Stimulated activated CD4-positive, alpha-beta T cell treated with anti-CD3 and anti-CD28 coated beads, Interleukin-1b, Interleukin-23, amount 100 ng/mL, for 48 hours (primary cell): Measurements from ENCODE around the gene LTF.
"Not testable (repeated sequence)": the region's sequence is repeated elsewhere in the genome, so short reads cannot be mapped to it uniquely, and the experiment has no call there.

Source experiments
- DNase-seq: peaks from one replicate; pipeline ENCODE4 v3.0.0-alpha.2; 2020

The LTF gene

DNA sequence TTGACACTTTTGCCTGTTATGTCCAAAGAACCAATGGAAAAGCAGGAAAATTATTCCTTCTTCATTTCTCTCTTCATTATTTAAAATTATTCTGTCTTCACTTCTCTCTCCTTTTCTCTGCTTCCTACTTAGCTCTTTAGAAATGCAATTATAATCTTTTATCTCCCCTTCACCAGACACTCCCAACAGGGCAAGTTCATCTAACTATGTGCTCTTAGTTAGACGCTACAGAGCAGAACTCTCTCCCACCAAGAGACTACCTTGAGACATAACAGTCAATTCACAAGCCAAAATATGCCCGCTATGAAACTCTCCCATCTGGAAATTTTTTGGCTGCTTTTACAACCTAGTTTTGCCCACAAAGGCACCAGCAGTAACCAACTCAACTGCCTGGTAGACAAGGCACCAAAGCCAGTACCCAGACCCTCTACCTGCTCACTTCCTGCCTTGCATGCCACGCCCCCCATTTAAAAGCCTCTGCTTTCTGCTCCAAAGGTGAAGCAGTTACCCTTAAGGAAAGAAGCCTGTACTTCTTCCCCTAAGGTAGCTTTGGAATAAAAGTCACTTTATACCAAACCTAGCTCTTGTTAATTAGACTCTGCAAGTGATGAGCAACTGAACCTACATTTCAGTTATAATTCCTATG, 29.5 kb downstream of the LTF start:
- no peak for DNase-seq

DNA sequence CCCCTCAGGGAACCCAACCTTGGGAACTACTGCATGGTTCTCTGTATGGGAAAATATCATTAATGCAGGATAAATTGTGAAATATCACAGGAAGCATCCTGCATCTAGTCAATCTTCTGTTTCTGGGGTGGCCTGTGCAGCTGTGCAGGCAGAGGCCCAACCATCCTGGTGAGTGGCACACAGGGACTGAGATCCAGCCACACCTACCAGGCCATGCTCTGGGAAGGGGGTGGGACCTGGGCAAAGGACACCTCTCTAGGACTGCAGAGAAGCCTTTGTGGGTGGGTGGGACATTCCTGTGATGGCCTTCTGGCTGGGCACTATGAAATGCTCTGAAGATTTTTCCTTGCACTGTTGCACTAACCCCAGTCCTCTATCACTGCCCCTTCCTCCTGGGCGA, 30.9 kb downstream of the LTF start:
- DNase-seq = no peak

- not testable (repeated sequence) for DNase-seq
Measured at GRCh38 chr3:46433118-46433517, 31.6 kb downstream of the LTF start.

DNA sequence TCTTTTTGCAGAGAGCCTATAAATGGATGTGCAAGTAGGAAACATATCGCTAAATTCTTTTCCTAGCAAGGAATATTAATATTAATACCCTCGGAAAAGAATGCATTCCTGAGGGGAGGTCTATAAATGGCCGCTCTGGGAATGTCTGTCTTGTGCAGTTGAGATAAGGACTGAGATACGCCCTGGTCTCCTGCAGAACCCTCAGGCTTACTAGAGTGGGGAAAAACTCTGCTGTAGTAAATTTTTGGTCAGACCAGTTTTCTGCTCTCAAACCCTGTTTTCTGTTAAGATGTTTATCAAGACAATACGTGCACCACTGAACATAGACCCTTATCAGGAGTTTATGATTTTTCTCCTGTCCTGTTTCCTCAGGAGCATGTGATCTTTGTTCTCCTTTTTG, 32.8 kb downstream of the LTF start:
- not testable (repeated sequence) for DNase-seq

- DNase-seq = not testable (repeated sequence)
Measured at GRCh38 chr3:46430879-46431278, 33.8 kb downstream of the LTF start.

DNA sequence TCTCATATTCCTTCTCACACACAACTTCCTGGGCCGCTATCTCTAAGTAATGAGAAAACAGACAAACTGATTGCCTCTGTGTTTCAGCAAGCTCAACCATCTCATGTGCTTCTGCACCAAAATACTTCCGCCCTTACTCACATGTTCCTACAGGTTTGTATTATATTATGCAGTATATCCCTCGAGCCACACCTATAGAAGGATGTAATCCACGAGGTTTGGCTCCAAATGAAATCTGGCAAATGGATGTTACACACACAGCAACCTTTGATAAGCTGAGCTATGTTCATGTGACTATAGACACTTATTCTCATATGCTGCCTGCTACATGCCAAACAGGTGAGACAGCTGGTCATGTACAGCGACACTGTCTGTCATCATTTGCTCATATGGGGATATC, 35.0 kb downstream of the LTF start:
- DNase-seq = no peak

DNA sequence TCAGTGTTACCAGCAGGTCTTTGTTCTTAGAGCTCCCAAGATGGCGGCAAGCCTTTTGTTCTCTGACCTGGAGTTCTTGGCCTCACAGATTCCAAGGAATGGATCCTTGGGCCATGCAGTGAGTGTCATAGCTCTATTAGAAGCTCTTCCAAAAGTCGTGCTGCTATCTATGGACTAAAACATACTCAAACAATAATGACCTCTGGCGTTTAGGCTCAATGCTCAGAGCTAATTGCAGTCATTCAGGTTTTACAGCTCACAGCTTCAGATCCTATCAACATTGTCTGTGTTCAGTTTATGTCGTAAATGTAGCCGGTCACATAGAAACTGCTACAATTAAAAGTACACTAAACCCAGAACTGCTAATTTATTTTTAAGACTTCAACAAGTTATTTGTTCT, 35.5 kb downstream of the LTF start:
- no peak for DNase-seq

GRCh38 chr3:46427916-46428833, 36.5 kb downstream of the LTF start:
- no peak for DNase-seq

- DNase-seq = not testable (repeated sequence)
Measured at GRCh38 chr3:46427404-46427803, 37.3 kb downstream of the LTF start.

DNA sequence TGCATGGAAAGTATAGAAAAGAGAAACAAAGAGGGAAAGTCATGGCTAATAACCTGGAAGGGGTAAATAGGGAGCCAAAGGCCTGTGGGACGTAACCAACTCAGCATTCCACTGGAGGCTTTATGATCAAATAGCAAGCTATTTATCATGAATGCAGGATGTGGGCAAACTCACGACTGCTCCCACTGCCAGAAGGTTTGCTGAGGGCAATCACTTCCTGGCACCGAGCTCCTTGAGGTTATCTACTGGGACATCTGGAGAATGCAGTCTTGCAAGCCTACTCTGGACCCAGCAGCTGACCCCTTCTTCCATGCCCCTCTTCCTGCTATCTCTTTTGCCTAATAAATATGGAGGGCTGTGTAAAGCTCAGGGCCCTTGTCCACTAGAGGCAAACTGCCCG, 38.2 kb downstream of the LTF start:
- not testable (repeated sequence) for DNase-seq

- DNase-seq = no peak
Measured at GRCh38 chr3:46423588-46423987, 41.1 kb downstream of the LTF start.

DNA sequence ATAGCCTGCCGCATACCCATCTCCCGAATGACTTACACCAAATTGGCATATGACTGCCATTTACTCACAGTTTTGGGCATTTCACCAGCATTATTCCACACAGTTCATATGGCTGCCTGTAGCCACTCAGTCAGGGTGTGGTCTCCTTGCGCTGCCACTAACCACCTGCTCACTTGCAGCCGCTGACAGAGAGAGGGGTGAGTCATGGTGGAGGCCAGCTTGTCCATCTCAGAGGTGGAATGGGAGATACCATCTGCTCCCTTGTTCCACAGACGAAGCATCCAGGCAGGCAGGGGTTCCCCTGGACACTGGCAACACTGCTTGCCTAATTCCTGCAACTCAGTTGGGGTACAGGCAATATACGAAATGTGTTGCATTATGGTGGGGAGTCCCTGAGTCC, 42.1 kb downstream of the LTF start:
- DNase-seq = no peak

- DNase-seq = no peak
Measured at GRCh38 chr3:46420931-46421330, 43.8 kb downstream of the LTF start.

- no peak for DNase-seq
Measured at GRCh38 chr3:46419816-46420215, 44.9 kb downstream of the LTF start.

- DNase-seq = no peak
Measured at GRCh38 chr3:46417841-46418611, 46.7 kb downstream of the LTF start.

DNA sequence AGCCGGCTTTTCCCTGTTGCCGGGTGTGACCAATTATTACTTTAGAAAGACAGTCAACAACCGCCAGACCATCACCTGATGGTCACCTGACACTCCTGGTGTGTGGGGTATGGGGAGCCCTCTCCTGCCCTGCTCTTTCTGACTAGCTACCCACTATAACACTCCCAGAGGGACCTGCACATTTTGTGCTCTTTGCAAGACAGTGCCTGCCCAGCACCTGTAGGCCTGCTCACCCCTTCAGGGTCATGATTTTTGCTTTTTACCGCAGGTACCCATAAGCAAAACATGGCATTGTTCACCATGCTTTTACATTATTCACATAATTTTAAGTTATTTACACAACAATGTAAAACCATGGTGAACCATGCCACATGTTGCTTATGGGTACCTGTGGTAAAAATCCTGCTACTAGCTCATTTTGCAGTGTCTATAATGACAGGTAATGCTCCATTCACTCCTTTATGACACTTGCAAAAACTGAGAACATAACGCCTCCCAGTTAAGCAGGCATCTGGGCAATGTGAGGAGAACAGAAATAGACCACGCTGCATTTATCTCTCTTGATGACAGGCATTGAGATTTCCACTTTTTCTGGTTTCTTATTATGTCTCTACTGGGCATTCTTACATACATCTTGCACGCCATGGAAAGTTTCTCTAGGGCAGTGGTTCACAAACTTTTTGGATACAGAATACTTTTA, 47.7 kb downstream of the LTF start:
- no peak for DNase-seq

DNA sequence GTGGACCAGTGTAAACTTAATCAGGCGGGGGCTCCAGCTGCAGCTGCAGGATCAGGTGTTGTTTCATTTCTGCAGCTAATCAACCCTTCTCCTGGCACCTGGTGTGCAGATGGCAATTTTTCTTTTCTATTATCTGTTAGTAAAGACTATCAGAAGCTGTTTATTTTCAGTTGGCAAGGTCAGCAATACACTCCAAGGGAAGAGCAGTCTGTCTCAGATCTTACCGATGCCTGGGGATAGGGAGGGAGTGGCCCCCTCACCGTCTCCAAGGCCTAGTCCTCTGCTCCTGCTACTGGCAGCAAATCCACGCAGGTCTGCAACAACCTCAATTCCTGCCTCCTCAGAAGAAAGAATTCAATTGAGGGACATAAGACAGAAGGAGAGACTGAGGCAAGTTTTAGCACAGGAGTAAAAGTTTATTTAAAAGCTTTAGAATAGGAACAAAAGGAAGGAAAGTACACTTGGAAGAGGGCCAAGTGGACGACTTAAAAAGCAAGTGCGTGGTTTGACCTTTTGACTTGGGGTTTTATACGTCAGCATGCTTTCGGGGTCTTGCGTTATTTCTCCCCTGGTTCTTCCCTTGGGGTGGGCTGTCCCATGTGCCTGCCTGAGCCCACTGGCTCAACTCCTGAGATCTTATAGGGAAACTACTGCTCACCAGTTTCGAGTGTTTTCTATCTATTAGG, 48.4 kb downstream of the LTF start:
- DNase-seq = no peak

- no peak for DNase-seq
Measured at GRCh38 chr3:46414739-46415138, 50.0 kb downstream of the LTF start.

DNA sequence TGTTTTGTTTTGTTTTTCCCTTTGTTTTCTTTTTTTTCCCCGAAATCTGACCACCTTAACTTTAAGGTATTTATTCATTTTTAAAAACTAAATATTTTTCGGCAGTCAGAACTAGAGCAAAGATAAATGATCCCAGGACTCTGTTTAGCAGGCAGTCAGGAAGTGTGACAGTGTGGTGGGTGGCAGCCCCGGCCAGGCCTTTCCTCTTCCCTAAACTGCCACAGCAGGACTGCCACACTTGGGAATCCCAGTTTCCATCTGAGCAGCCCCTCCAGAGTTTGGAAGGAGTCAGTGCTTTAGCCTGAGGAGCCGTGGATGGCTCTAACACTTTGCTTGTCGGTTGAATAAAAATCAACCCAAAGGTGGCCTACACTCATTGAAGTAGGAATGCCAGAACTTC, 50.8 kb downstream of the LTF start:
- DNase-seq = no peak

DNA sequence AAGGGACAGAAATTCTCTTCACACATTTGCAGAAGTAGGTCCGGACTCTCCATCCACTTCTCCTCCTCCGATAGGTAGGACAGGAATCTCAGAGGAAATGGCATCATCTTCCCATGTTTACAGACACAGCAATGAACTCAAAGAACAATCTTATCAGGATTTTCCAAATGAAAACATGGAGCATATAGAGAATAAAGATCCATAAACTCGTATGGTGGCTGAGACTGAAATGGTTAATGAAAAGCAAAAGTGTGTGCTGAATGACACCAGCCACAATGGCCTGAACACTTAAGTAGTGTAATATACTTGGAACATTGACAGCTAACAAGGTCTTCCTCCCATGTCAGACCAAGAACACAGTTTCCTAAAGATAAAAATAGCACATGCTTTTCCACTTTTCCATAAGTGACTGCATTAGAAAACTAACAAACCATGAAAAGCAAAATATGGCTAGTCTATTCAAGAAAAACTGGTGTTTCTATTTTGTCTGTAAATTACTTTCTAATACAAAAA, 51.9 kb downstream of the LTF start:
- DNase-seq = no peak

- no peak for DNase-seq
Measured at GRCh38 chr3:46411271-46411670, 53.4 kb downstream of the LTF start.

DNA sequence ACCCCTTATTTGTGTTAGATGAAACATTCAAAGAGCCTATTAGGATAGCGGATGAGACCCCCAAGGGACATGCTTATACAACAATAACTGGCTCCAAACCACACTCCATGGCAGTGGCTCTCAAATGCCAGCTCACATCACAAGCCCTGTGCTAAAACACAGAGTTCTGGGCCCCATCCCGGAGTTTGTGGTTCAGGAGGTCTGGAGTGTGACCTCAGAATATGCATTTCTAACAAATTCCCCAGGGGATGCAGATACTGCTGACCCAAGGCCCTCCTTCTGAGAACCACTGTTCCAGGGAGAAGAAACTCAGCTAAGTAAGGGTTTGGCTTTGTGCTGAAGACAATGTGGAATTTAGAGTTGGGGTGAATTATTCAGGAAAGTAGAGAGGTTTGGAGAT, 54.0 kb downstream of the LTF start:
- no peak for DNase-seq
